Body of pancreas (tissue), 4 donors: ENCODE measurements around the gene LIX1L.

Experiments used
- POLR2A ChIP-seq, 3 donors: fragments of 450-650 bp; IDR thresholded peaks; one replicate each; pipeline ENCODE4 v1.6.1; 2016; ENCODE audit warnings: antibody characterized with exemption in 3 of 3, mild to moderate bottlenecking in 2 of 3
- TF ChIP-seq, protein P1 (sequence below), 7 experiments: fragments of 450-650 bp in 4 of 7; fragments of 200-600 bp in 3 of 7; sonication (generic) in 3 of 7; IDR thresholded peaks; one replicate each; pipeline ENCODE4 v1.5.1; 2016 to 2019; ENCODE audit warnings: antibody characterized with exemption in 7 of 7

DNA sequence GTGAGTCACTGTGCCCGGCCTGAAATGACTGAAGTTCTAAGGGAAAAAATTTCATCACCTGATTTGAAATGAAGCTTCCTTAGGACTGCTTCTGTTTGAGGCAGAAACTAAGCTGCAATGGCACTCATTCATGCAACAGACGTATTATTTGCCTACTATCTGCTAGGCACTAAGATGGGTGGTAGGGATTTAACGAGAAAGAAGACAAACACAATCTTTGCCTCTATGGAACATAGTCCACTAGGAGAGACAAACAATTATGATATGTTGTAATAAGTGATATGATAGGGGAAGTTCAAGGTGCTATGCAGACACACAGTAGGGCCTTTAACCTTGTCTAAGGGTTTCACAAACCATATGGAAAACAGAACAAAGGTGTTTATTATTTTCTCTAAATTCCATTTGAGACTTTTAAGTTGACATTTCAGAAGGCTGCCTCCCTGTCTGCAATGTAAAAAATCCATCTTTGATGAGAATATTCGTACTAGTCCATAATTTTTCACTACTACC, 11.3 kb downstream of the LIX1L start:
- TF ChIP-seq, protein P1, sequence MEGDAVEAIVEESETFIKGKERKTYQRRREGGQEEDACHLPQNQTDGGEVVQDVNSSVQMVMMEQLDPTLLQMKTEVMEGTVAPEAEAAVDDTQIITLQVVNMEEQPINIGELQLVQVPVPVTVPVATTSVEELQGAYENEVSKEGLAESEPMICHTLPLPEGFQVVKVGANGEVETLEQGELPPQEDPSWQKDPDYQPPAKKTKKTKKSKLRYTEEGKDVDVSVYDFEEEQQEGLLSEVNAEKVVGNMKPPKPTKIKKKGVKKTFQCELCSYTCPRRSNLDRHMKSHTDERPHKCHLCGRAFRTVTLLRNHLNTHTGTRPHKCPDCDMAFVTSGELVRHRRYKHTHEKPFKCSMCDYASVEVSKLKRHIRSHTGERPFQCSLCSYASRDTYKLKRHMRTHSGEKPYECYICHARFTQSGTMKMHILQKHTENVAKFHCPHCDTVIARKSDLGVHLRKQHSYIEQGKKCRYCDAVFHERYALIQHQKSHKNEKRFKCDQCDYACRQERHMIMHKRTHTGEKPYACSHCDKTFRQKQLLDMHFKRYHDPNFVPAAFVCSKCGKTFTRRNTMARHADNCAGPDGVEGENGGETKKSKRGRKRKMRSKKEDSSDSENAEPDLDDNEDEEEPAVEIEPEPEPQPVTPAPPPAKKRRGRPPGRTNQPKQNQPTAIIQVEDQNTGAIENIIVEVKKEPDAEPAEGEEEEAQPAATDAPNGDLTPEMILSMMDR (IDR thresholded peaks at IDR 0.05): no peak
- TF ChIP-seq POLR2A (IDR thresholded peaks at IDR 0.05): no peak
